K562 (cell line): Measurements from ENCODE around the gene UBE2D2. TPM values are rescaled to one million over a fixed set of nuclear protein-coding genes. Genes with fewer than 3 reads are reported as not detected.

ENCODE experiments used
- ATAC-seq: fragments of 200-7000 bp; cut with Tn5 transposase; 3 replicates; pipeline ENCODE4 v1.9.1; 2020; ENCODE audit warnings: moderate library complexity
- BruUV-seq: library from RNA; stranded (reverse); fragments of 400-500 nt; replicated peaks from 2 replicates; lab custom pipeline; 2021; lab: Mats Ljungman, UMichigan
- CTCF ChIA-PET: fragments of 300-600 bp; formaldehyde crosslinking; extraction: SDS; loops from one replicate; lab custom pipeline; 2021; ENCODE audit warnings: low intra/inter-chr PET ratio; lab: Yijun Ruan, JAX
- POLR2A ChIA-PET: fragments of 300-600, 350-650 bp; sonication (Branson Sonifier 250); formaldehyde crosslinking; extraction: SDS; loops from one replicate; lab custom pipeline; 2021; ENCODE audit warnings: antibody characterized with exemption, inconsistent platforms; lab: Yijun Ruan, JAX
- DNase-seq, 4 experiments: peaks; one replicate each; pipeline versions ENCODE4 v3.0.0 to v3.0.0-alpha.2; 2011 to 2018; ENCODE audit warnings: low spot score in 3 of 4, mixed read lengths in 3 of 4; ENCODE audit errors: extremely low read depth in 1 of 4
- FAIRE-seq: peaks from 2 replicates; lab custom pipeline; 2011; peaks lifted over from hg19 to GRCh38; lab: Jason Lieb, UNC
- H2AFZ ChIP-seq: 2 replicates; pipeline ENCODE4 v1.6.0; 2011; ENCODE audit warnings: low read depth, low read length, control low read depth, inconsistent platforms
- H3K27ac ChIP-seq: fragments of 200-600 bp; 3 replicates; pipeline ENCODE4 v1.8.0; 2011; ENCODE audit warnings: low read depth, mild to moderate bottlenecking, control low read depth, inconsistent platforms, low read length, moderate library complexity, mixed read lengths; ENCODE audit errors: extremely low read depth
- H3K27me3 ChIP-seq, 2 experiments: fragments of 300-600 bp in 1 of 2; 2 replicates in 1 of 2; 3 replicates in 1 of 2; pipeline versions ENCODE4 v1.6.0 to v1.8.0; 2011; ENCODE audit warnings: inconsistent platforms in 2 of 2, low read length in 2 of 2, mild to moderate bottlenecking in 1 of 2, mixed read lengths in 1 of 2, moderate library complexity in 1 of 2; ENCODE audit not compliant: control insufficient read depth in 2 of 2, insufficient read depth in 2 of 2
- H3K36me3 ChIP-seq: fragments of 300-600 bp; 3 replicates; pipeline ENCODE4 v1.8.0; 2011; ENCODE audit warnings: mild to moderate bottlenecking, low read length, inconsistent platforms; ENCODE audit not compliant: control insufficient read depth, insufficient read depth
- H3K4me1 ChIP-seq, 2 experiments: fragments of 200-600 bp in 1 of 2; replicated peaks in 1 of 2; 2 replicates in 1 of 2; 3 replicates in 1 of 2; pipeline versions ENCODE4 v1.5.1 to v1.8.0; 2011; ENCODE audit warnings: inconsistent platforms in 2 of 2, low read length in 2 of 2, mild to moderate bottlenecking in 1 of 2, mixed read lengths in 1 of 2, moderate library complexity in 1 of 2; ENCODE audit not compliant: control insufficient read depth in 2 of 2, insufficient read depth in 2 of 2
- H3K4me2 ChIP-seq: 2 replicates; pipeline ENCODE4 v1.6.1; 2011; ENCODE audit warnings: low read length, control low read depth, inconsistent platforms, mixed read lengths; ENCODE audit not compliant: insufficient read depth
- H3K4me3 ChIP-seq: fragments of 200-600 bp; sonication (generic), shearing (Covaris generic); 2 replicates; pipeline ENCODE4 v1.5.1; 2016; ENCODE audit warnings: control low read depth, inconsistent platforms
- H3K79me2 ChIP-seq: fragments of 200-600 bp; 3 replicates; pipeline ENCODE4 v1.8.0; 2011; ENCODE audit warnings: low read length, inconsistent platforms; ENCODE audit not compliant: control insufficient read depth, insufficient read depth
- H3K9ac ChIP-seq, 2 experiments: 2 replicates each; pipeline versions ENCODE4 v1.6.0 to v1.6.1; 2011; ENCODE audit warnings: low read depth in 2 of 2, low read length in 2 of 2, control low read depth in 1 of 2, inconsistent platforms in 1 of 2, mild to moderate bottlenecking in 1 of 2, mixed read lengths in 1 of 2; ENCODE audit not compliant: insufficient read depth in 1 of 2
- H3K9me1 ChIP-seq: one replicate; pipeline ENCODE4 v1.6.0; 2011; ENCODE audit warnings: inconsistent platforms, mild to moderate bottlenecking, low read length, moderate library complexity; ENCODE audit not compliant: control insufficient read depth, insufficient read depth
- H3K9me3 ChIP-seq: replicated peaks from 2 replicates; pipeline ENCODE4 v1.5.1; 2011; ENCODE audit warnings: low read depth, low read length, inconsistent platforms; ENCODE audit not compliant: control insufficient read depth, insufficient read depth
- H4K20me1 ChIP-seq: replicated peaks from 2 replicates; pipeline ENCODE4 v1.6.1; 2011; ENCODE audit warnings: low read length, inconsistent platforms, mixed read lengths; ENCODE audit not compliant: control insufficient read depth, insufficient read depth
- CBX5 ChIP-seq: IDR thresholded peaks from 2 replicates; pipeline ENCODE4 v1.6.1; 2014; ENCODE audit warnings: low read depth, borderline replicate concordance
- ELF1 ChIP-seq: fragments of 200-800 bp; sonication (Bioruptor generic); IDR thresholded peaks from 2 replicates; pipeline ENCODE4 v1.6.1; 2016; ENCODE audit warnings: missing genetic modification characterization, missing compliant biosample characterization
- FOXA3 ChIP-seq, 2 experiments: fragments of 450-650 bp in 1 of 2; sonication (generic) in 1 of 2; formaldehyde crosslinking; IDR thresholded peaks in 1 of 2; conservative IDR thresholded peaks in 1 of 2; 2 replicates each; pipeline versions ENCODE4 v1.4.0 to v1.8.0; 2020 to 2022; ENCODE audit warnings: mild to moderate bottlenecking in 2 of 2, missing genetic modification reagents in 1 of 2
- SPI1 ChIP-seq: IDR thresholded peaks from 2 replicates; pipeline ENCODE4 v1.6.1; 2011; ENCODE audit warnings: low read depth, low read length, control low read depth, borderline replicate concordance
- STAT5A ChIP-seq: IDR thresholded peaks from 2 replicates; pipeline ENCODE4 v1.6.1; 2012; ENCODE audit warnings: low read length, inconsistent platforms, borderline replicate concordance
- WGBS: fragments of 100-300 bp; shearing (Covaris generic); methylation state at CpG from one replicate; pipeline ENCODE4 v1.1.6; 2016; ENCODE audit warnings: low coverage, mixed read lengths; ENCODE audit not compliant: insufficient coverage; ENCODE audit errors: missing lambda C conversion rate; 5-methylcytosine and 5-hydroxymethylcytosine counted together
- in situ Hi-C: fragments of 300-500 bp; cut with MboI; formaldehyde crosslinking; loops from 4 replicates; pipeline ENCODE4 v1.15.0; 2018; ENCODE audit warnings: inconsistent platforms, mixed read lengths
- intact Hi-C: fragments of 100-400 bp; cut with micrococcal nuclease; formaldehyde crosslinking; loops from 2 replicates; pipeline ENCODE4 v1.14.2; 2022
- polyA plus RNA-seq, 8 experiments: library from polyadenylated mRNA; depleted of rRNA in 4 of 8; stranded (reverse) in 5 of 8; unstranded in 3 of 8; fragments of >200 nt; fragmentation: Nextera tagmentation in 2 of 8; fragmentation: Illumina TruSeq in 1 of 8; extraction: Ambion mirVana in 2 of 8; extraction: Trizol in 1 of 8; gene quantifications; 2 replicates each; pipeline versions ENCODE4 v1.2.1 to v1.2.3, GENCODE V29; 2011 to 2014; ENCODE audit warnings: inconsistent platforms in 1 of 8, missing spikeins in 1 of 8
- total RNA-seq, 7 experiments: library from RNA; depleted of rRNA in 6 of 7; stranded (reverse); fragments of >200 nt in 6 of 7; fragmentation: Illumina TruSeq in 2 of 7; extraction: Trizol in 2 of 7; gene quantifications; 2 replicates each; pipeline versions ENCODE4 v1.2.1 to v1.2.3, GENCODE V29; 2011 to 2021; ENCODE audit warnings: low replicate concordance in 1 of 7

Gene UBE2D2
- total and polyA plus RNA-seq, 9 of the 15 experiments (the other 6 are each of a cell fraction or from before 2014, with no cell fraction given), result 53.6 to 198 (median 122) TPM

DNA sequence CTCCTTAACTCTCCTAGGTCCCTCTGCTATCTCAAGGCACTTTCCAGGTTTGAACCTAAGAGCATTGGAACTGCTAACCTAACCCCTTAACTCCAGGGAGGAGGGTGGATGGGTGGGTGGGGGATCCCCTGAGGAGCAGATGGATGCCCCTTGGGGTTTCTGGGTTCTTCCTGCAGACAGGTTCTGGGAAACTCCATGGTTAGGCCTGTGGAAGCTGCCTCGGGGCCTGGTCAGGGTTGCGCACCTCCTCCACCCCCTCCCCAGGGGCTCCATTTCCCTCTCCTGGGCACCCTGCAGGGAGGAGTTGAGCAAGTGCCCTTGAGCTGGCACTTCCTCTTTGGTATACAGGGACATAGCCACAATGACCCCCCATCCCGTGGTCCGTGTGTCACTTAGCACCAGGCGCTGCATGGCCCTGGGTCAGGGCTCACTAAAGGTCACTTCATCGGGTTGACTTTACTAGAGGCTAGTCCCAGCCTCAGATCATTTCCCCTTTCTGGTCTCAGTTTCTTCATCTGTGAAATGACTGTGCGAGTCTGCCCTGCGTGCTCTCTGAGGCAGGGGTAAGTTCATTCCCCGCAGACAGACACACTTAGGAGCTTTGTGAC, 103.1 kb downstream of the UBE2D2 start:
- in situ Hi-C loops (no loop called here), intact Hi-C loops (no loop called here)
- H3K4me2 ChIP-seq, result no peak overlapping the region; the same call in 1 of the 2 replicates
- H3K4me3 ChIP-seq, result no peak overlapping the region
- H4K20me1 ChIP-seq, result peaks cover 52% of the 10 kb centered on the region; the same call in 1 of the 2 replicates
- H3K9ac ChIP-seq, result peak overlapping the region in 1 of 2 experiments; percentile 77; a peak in 1 of 4 replicates
- TF ChIP-seq STAT5A (no peak), CBX5 (no peak), FOXA3 (CRISPR knock-in tag; conservative IDR thresholded peaks at IDR 0.05 in 1 of 2, IDR thresholded peaks at IDR 0.05 in 1 of 2) (0 out of 4 replicates have a peak, but pooled peaks of 1 of the 2 experiments have one; percentile 13), SPI1 (peak; percentile 56), ELF1 (tag) (no peak)
- ChIA-PET CTCF (no interaction called here), POLR2A (interaction anchor here (0.9 to 2.8 kb wide), 5 partner anchors 10 to 28 kb away, joined by 4 to 13 read pairs (median 5); no protein-coding TSS in a partner anchor)
- H3K36me3 ChIP-seq, result peaks cover 60% of the 10 kb centered on the region; the same call in 2 of the 3 replicates
- H3K27me3 ChIP-seq, result no peaks in the 10 kb centered on the region
- H3K4me1 ChIP-seq, result peaks cover 82 to 90% of the 10 kb centered on the region in 2 experiments
- peak overlapping the region; percentile 49; the same call in 2 of the 3 replicates for H3K27ac ChIP-seq
- ATAC-seq (no peak), FAIRE-seq (no peak), DNase-seq (no peak)
- peaks cover 100% of the 10 kb centered on the region for H3K79me2 ChIP-seq
- 67% methylated on average over 7 of the region's 9 CpGs for WGBS
- no TSS peak for BruUV-seq
- H3K9me1 ChIP-seq, result peaks cover 8% of the 10 kb centered on the region
- H3K9me3 ChIP-seq, result no peaks in the 10 kb centered on the region
- no peak overlapping the region for H2AFZ ChIP-seq
